Gastroesophageal sphincter (tissue), 3 donors: ENCODE results near the gene GZF1.

ENCODE experiments used
- CTCF ChIP-seq, 4 experiments: fragments of 200-600 bp in 2 of 4; fragments of 450-650 bp in 2 of 4; sonication (generic) in 1 of 4; IDR thresholded peaks; one replicate each; pipeline ENCODE4 v1.5.1; 2017 to 2019; ENCODE audit warnings: antibody characterized with exemption in 4 of 4, mild to moderate bottlenecking in 2 of 4, moderate library complexity in 2 of 4
- EP300 ChIP-seq: sonication (generic); formaldehyde crosslinking; IDR thresholded peaks from one replicate; pipeline ENCODE4 v1.6.1; 2017; ENCODE audit warnings: antibody characterized with exemption, mild to moderate bottlenecking
- POLR2AphosphoS5 ChIP-seq: sonication (generic); formaldehyde crosslinking; IDR thresholded peaks from one replicate; pipeline ENCODE4 v1.6.1; 2017; ENCODE audit warnings: antibody characterized with exemption

DNA sequence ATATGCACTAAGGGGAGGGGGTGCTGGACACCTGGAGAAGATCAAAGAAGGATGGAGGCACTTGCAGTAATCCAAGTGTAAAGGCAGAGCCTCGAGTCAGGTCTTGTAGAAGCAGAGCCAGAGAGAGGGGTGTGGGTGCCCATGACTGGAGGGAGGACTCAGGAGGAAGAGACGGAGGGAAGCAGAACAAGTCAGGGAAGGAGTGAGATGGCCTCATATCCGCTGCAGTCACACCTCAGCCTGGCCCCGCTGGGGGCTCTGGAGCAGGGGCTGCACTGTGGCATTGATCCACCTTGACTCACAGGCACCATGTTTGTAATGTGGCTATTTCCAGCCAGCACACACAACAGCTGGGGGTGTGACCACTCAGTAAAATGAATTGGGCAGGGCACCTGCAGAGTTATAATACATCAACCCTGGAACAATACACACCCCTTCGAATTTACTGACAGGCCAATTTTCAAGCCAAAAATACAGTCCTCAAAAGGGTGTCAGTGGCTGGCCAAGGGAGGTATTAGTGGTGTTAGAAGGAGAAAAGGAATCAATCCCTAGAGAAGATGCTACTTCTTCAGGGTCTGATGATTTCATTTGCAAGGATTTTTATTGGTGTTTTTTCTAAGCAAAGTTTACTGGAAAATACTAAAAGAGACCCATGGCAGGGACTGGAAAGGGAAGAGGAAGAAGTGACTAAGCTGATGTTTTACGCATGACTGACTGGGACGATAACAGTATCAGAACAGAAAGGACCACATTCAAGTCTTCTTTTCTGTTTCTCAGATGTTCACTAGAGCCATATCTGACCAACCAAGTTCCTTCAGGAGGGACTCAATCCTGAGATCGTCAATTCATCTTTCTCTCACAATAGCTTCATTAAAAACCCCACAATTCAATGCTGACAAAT is 30.3 kb upstream of the GZF1 start:
- no peak for TF ChIP-seq CTCF (IDR thresholded peaks at IDR 0.05)
- no peak for TF ChIP-seq POLR2AphosphoS5
- TF ChIP-seq EP300 = no peak
